Measurements from ENCODE around the gene DIPK1B.

DNA sequence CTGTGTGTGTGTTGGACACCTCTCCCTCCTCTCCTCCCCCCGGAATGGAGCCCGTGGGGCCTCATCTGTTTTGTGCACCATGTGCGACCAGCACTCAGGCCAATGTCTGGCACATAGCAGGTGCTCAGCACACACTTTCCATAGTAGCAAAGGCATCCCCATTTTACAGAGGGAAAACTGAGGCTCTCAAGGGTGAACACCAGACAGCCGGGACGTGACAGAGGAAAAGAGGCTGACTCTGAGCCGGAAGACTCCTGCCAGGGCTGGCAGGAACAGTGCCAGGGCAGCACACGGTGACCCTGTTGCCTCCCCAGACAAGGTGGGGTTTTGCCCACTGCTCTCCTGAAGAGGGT lies 23.3 kb upstream of the DIPK1B start:
- TF ChIP-seq, protein P1, sequence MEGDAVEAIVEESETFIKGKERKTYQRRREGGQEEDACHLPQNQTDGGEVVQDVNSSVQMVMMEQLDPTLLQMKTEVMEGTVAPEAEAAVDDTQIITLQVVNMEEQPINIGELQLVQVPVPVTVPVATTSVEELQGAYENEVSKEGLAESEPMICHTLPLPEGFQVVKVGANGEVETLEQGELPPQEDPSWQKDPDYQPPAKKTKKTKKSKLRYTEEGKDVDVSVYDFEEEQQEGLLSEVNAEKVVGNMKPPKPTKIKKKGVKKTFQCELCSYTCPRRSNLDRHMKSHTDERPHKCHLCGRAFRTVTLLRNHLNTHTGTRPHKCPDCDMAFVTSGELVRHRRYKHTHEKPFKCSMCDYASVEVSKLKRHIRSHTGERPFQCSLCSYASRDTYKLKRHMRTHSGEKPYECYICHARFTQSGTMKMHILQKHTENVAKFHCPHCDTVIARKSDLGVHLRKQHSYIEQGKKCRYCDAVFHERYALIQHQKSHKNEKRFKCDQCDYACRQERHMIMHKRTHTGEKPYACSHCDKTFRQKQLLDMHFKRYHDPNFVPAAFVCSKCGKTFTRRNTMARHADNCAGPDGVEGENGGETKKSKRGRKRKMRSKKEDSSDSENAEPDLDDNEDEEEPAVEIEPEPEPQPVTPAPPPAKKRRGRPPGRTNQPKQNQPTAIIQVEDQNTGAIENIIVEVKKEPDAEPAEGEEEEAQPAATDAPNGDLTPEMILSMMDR (IDR thresholded peaks at IDR 0.05): no peak
- no peak for TF ChIP-seq POLR2A (IDR thresholded peaks at IDR 0.05)
